Cardiac muscle cell (in vitro differentiated cells and primary cell): ENCODE measurements around the gene LTBP3. TPM values are rescaled to one million over a fixed set of nuclear protein-coding genes. Genes with fewer than 3 reads are reported as not detected.
A peak's percentile ranks its signal among the peaks of the same experiment; 100 is the strongest.

ENCODE experiments used
- DNase-seq, 2 donors: peaks; one replicate each; pipeline versions ENCODE4 v3.0.0 to v3.0.0-alpha.2; 2010 to 2017; ENCODE audit warnings: low read depth in 1 of 2, low spot score in 1 of 2
- H3K27ac ChIP-seq: fragments of 200-600 bp; sonication (generic); 2 replicates; pipeline ENCODE4 v1.5.1; 2016
- H3K27me3 ChIP-seq: fragments of 200-600 bp; sonication (generic); 2 replicates; pipeline ENCODE4 v1.6.0; 2016; ENCODE audit warnings: control low read depth
- H3K36me3 ChIP-seq: fragments of 200-600 bp; sonication (generic); 2 replicates; pipeline ENCODE4 v1.5.1; 2016; ENCODE audit warnings: control low read depth
- H3K4me1 ChIP-seq: fragments of 200-600 bp; sonication (generic); 2 replicates; pipeline ENCODE4 v1.8.1; 2017; ENCODE audit warnings: low read depth, mild to moderate bottlenecking, mixed run types
- H3K4me3 ChIP-seq: fragments of 200-600 bp; sonication (generic); 2 replicates; pipeline ENCODE4 v1.5.1; 2016; ENCODE audit warnings: mild to moderate bottlenecking
- H3K9me3 ChIP-seq: fragments of 200-600 bp; sonication (generic); 2 replicates; pipeline ENCODE4 v1.5.1; 2017; ENCODE audit warnings: low read depth, mild to moderate bottlenecking, control low read depth
- CTCF ChIP-seq: IDR thresholded peaks from 2 replicates; pipeline ENCODE4 v1.5.1; 2012; ENCODE audit warnings: low read depth, mild to moderate bottlenecking, low read length
- polyA plus RNA-seq: library from polyadenylated mRNA; unstranded; fragments of >200 nt; fragmentation: Nextera tagmentation; extraction: Ambion mirVana; gene quantifications from 2 replicates; pipeline ENCODE4 v1.2.1, GENCODE V29; 2016
- total RNA-seq: library from RNA; depleted of rRNA; stranded (reverse); fragments of >200 nt; gene quantifications from 2 replicates; pipeline ENCODE4 v1.2.3, GENCODE V29; 2016

LTBP3 gene
- total and polyA plus RNA-seq, 2 experiments from 2014 or later = 60.9 to 98.3 TPM

GRCh38 chr11:65491163-65491465, 67.0 kb downstream of the LTBP3 start:
- H3K27me3 ChIP-seq = no peaks in the 10 kb centered on the region
- DNase-seq = peak in 1 of 2 donors; percentile 42
- H3K36me3 ChIP-seq = no peaks in the 10 kb centered on the region
- no peak for TF ChIP-seq CTCF
- no peak overlapping the region for H3K4me3 ChIP-seq
- H3K4me1 ChIP-seq = peaks cover 76% of the 10 kb centered on the region
- no peaks in the 10 kb centered on the region for H3K9me3 ChIP-seq
- peak overlapping the region; percentile 100 for H3K27ac ChIP-seq

- Histone ChIP-seq H3K4me1 (peaks cover 81% of the 10 kb centered on the region), H3K27me3 (no peaks in the 10 kb centered on the region), H3K4me3 (no peak overlapping the region), H3K27ac (peak overlapping the region; percentile 100), H3K36me3 (no peaks in the 10 kb centered on the region), H3K9me3 (no peaks in the 10 kb centered on the region)
- TF ChIP-seq CTCF = no peak
- DNase-seq = peak in 1 of 2 donors; percentile 56
These were observed 68.3 kb downstream of the LTBP3 start for GRCh38 chr11:65489706-65490320.

GRCh38 chr11:65489035-65489705, 69.0 kb downstream of the LTBP3 start:
- Histone ChIP-seq H3K9me3 (no peaks in the 10 kb centered on the region), H3K4me1 (peaks cover 77% of the 10 kb centered on the region), H3K4me3 (no peak overlapping the region), H3K27me3 (no peaks in the 10 kb centered on the region), H3K27ac (peak overlapping the region; percentile 100), H3K36me3 (no peaks in the 10 kb centered on the region)
- DNase-seq = peak; percentile 81 to 96
- no peak for TF ChIP-seq CTCF

Other genes with a start within 250 kb of the LTBP3 start
- 1.1 and 2.1 TPM in 2 replicates for gene CDC42EP2, start 243.5 kb downstream of the LTBP3 start, total RNA-seq
- gene CDC42EP2, start 243.5 kb downstream of the LTBP3 start, polyA plus RNA-seq = 0.26 and 1.5 TPM in 2 replicates
- 57.3 and 86.1 TPM in 2 replicates for gene DPF2, start 224.5 kb downstream of the LTBP3 start, total RNA-seq
- 83.9 and 130 TPM in 2 replicates for gene DPF2, start 224.5 kb downstream of the LTBP3 start, polyA plus RNA-seq
- 1.7 and 2.9 TPM in 2 replicates for gene TIGD3, start 203.6 kb downstream of the LTBP3 start, total RNA-seq
- 0.88 and 1.2 TPM in 2 replicates for gene TIGD3, start 203.6 kb downstream of the LTBP3 start, polyA plus RNA-seq
- 3.0 and 4.8 TPM in 2 replicates for gene SLC25A45, start 175.7 kb downstream of the LTBP3 start, total RNA-seq
- gene SLC25A45, start 175.7 kb downstream of the LTBP3 start, polyA plus RNA-seq = 4.5 and 10.5 TPM in 2 replicates
- gene FRMD8, start 171.7 kb downstream of the LTBP3 start, total RNA-seq = 36.3 and 64.6 TPM in 2 replicates
- gene FRMD8, start 171.7 kb downstream of the LTBP3 start, polyA plus RNA-seq = 26.8 and 32.6 TPM in 2 replicates
- gene NEAT1, start 135.6 kb downstream of the LTBP3 start, total RNA-seq = 3.4 and 11.3 TPM in 2 replicates
- 4.2 and 5.6 TPM in 2 replicates for gene NEAT1, start 135.6 kb downstream of the LTBP3 start, polyA plus RNA-seq
- 3,311 and 7,439 TPM in 2 replicates for gene MALAT1, start 59.3 kb downstream of the LTBP3 start, total RNA-seq
- 16,838 and 18,899 TPM in 2 replicates for gene MALAT1, start 59.3 kb downstream of the LTBP3 start, polyA plus RNA-seq
- gene SCYL1, start 33.3 kb downstream of the LTBP3 start, total RNA-seq = 157 and 168 TPM in 2 replicates
- gene SCYL1, start 33.3 kb downstream of the LTBP3 start, polyA plus RNA-seq = 139 and 146 TPM in 2 replicates
- gene ZNRD2, start 12.1 kb upstream of the LTBP3 start, total RNA-seq = 56.6 and 57.4 TPM in 2 replicates
- 55.7 and 70.5 TPM in 2 replicates for gene ZNRD2, start 12.1 kb upstream of the LTBP3 start, polyA plus RNA-seq
- gene FAM89B, start 14.2 kb upstream of the LTBP3 start, total RNA-seq = 42.9 and 71.8 TPM in 2 replicates
- 96.0 and 132 TPM in 2 replicates for gene FAM89B, start 14.2 kb upstream of the LTBP3 start, polyA plus RNA-seq
- 14.9 and 50.5 TPM in 2 replicates for gene EHBP1L1, start 17.7 kb upstream of the LTBP3 start, total RNA-seq
- gene EHBP1L1, start 17.7 kb upstream of the LTBP3 start, polyA plus RNA-seq = 14.2 and 30.0 TPM in 2 replicates
- 0.25 TPM in 1 of 2 replicates, not detected in the other for gene KCNK7, start 37.4 kb upstream of the LTBP3 start, total RNA-seq
- gene KCNK7, start 37.4 kb upstream of the LTBP3 start, polyA plus RNA-seq = not detected in 2 replicates
- gene MAP3K11, start 55.9 kb upstream of the LTBP3 start, total RNA-seq = 44.8 and 63.1 TPM in 2 replicates
- gene MAP3K11, start 55.9 kb upstream of the LTBP3 start, polyA plus RNA-seq = 25.9 and 31.2 TPM in 2 replicates
- 40.9 and 42.7 TPM in 2 replicates for gene PCNX3, start 57.4 kb upstream of the LTBP3 start, total RNA-seq
- gene PCNX3, start 57.4 kb upstream of the LTBP3 start, polyA plus RNA-seq = 18.9 and 22.0 TPM in 2 replicates
- 17.3 and 25.9 TPM in 2 replicates for gene SIPA1, start 79.7 kb upstream of the LTBP3 start, total RNA-seq
- gene SIPA1, start 79.7 kb upstream of the LTBP3 start, polyA plus RNA-seq = 21.6 and 33.7 TPM in 2 replicates
- 39.8 and 51.9 TPM in 2 replicates for gene RELA, start 104.6 kb upstream of the LTBP3 start, total RNA-seq
- gene RELA, start 104.6 kb upstream of the LTBP3 start, polyA plus RNA-seq = 46.2 and 46.5 TPM in 2 replicates
- gene KAT5, start 153.9 kb upstream of the LTBP3 start, total RNA-seq = 51.2 and 51.4 TPM in 2 replicates
- 37.7 and 63.7 TPM in 2 replicates for gene KAT5, start 153.9 kb upstream of the LTBP3 start, polyA plus RNA-seq
- gene RNASEH2C, start 162.4 kb upstream of the LTBP3 start, total RNA-seq = 83.7 and 108 TPM in 2 replicates
- gene RNASEH2C, start 162.4 kb upstream of the LTBP3 start, polyA plus RNA-seq = 71.5 and 84.4 TPM in 2 replicates
- gene AP5B1, start 222.6 kb upstream of the LTBP3 start, total RNA-seq = 18.1 and 24.3 TPM in 2 replicates
- 13.6 and 18.0 TPM in 2 replicates for gene AP5B1, start 222.6 kb upstream of the LTBP3 start, polyA plus RNA-seq
- 0.15 and 0.60 TPM in 2 replicates for gene OVOL1, start 228.7 kb upstream of the LTBP3 start, total RNA-seq
- gene OVOL1, start 228.7 kb upstream of the LTBP3 start, polyA plus RNA-seq = 0.35 TPM in 1 of 2 replicates, not detected in the other